Stimulated activated CD8-positive, alpha-beta memory T cell treated with anti-CD3 and anti-CD28 coated beads, Interleukin-4, amount 100 ng/mL, for 24 hours (primary cell): Measurements from ENCODE around the gene CTDSPL.
A peak's percentile ranks its signal among the peaks of the same experiment; 100 is the strongest.

Source experiments
- DNase-seq: peaks from one replicate; pipeline ENCODE4 v3.0.0-alpha.2; 2020; ENCODE audit warnings: low read depth

Gene CTDSPL

DNA sequence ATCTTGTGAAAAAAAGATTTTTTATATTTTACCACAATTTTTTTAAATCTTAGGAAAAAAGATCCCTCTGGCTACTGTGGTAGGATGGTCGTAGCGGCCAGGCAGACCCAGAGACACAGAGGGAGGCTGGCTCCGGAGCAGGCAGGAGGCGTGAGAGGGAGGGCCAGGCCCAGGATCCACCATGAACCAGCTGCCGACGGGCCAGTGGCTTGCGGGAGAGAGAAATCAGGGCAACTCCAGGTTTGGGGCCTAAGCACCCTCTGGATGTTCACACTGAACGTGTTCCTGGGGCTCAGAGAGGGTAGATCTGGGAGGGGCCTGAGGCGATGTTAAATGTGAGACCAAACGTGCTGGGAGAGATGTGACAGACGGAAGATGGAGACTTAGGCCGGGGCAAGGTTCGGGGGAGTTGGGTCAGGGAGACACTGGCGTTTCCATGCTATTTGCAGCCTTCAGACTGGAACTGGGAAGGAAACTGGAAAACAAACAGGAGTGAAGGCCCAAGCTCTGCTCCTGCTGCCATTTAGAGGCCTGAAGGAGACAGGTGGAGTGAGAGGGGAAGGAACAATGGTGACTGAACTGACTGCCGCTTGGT lies 127.3 kb downstream of the CTDSPL start:
- no peak for DNase-seq

DNA sequence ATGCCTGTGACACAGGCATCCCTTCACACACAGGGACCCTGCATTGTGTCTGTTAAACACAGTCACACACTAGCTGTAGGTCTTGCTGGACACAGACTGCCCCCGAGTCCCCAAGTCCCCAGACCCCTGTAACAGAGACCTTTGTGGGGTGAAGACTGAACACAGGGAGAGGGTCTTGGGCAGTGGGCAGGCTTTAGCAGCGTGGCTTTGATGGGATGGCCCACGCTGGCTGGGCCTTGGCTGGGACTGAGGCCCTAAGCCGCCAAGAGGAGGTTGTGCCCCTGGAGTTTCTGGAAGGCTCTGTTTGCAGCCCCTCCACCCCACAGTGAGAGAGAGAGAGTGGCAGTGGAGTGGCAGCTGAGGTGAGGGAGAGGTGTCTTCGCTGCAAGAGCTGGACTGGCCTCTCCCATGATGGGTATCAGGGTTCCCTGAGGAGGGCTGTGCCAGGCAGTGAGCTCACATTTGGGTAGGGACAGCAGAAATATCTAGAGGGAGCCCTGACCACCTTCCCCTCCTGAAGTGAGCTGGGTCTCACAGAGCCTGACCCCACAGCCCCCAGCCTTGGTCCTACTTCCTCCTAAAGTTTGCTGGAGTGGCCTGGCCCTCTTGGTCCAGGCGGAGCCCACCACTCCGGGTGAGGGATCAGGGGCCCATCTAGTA lies 128.3 kb downstream of the CTDSPL start:
- no peak for DNase-seq

DNA sequence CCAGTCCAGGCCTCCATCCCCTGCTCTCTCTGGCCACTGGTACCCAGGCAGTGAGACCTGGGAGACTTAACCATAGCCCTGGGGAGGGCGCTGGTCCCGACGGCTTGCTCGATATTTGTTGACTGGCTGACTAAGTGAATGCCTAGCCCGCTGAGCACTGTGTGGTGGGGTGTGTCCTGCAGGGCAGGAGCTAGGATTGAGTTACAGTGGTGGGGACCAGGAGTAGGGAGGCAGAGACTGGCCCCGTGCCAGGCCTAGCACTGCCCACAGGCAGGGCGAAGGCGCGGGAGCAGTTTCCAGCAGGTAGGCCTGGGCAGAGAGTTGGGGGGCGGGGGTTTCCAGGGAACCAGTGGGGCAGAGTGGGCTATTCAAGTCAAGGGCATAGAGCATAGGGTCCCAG lies 128.8 kb downstream of the CTDSPL start, which contains the start of gene VILL:
Gene VILL, plus strand, starts transcription at position 260 of the 400 bp plus-strand sequence. CDS start 2,887 bp downstream, outside the sequence.
- DNase-seq, result no peak

DNA sequence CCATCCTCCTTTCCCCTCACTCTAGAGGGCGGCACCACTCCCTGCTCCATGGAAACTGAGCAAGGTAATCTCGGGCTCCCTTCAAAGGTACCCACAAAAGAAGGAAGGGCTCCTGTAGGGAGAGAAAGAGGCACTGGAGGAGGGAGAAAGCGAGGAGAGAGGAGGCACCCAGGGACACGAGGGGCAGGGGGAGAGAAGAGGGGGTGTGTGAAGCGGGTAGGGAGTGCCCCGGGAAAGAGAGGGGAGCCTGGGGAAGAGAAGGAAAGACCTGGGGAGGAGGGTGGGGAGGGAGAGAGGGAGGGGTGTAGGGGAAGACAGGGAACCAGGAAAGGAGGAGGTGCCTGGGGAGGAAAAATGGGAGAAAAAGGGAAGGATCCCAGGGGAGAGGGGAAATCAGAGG lies 129.4 kb downstream of the CTDSPL start:
- DNase-seq, result no peak

DNA sequence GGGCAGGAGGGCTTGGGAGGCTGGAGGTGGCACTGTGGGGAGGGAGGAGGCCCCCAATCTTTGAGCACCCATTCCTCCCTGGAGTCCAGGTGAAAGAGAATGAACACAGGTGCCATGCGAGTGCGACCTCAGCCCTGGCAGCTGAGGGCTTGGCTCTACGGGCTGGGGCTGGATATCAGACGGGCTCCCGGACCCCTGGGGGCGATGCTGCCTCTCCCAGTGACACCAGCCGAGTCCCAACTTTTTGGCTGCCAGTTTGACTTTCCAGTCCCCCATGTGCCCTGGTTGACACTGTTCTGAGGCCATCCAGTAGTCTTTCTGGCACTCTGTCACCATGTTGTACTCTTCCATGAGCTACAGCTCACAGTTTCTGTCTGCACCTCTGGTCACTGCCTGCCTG lies 130.1 kb downstream of the CTDSPL start:
- no peak for DNase-seq

DNA sequence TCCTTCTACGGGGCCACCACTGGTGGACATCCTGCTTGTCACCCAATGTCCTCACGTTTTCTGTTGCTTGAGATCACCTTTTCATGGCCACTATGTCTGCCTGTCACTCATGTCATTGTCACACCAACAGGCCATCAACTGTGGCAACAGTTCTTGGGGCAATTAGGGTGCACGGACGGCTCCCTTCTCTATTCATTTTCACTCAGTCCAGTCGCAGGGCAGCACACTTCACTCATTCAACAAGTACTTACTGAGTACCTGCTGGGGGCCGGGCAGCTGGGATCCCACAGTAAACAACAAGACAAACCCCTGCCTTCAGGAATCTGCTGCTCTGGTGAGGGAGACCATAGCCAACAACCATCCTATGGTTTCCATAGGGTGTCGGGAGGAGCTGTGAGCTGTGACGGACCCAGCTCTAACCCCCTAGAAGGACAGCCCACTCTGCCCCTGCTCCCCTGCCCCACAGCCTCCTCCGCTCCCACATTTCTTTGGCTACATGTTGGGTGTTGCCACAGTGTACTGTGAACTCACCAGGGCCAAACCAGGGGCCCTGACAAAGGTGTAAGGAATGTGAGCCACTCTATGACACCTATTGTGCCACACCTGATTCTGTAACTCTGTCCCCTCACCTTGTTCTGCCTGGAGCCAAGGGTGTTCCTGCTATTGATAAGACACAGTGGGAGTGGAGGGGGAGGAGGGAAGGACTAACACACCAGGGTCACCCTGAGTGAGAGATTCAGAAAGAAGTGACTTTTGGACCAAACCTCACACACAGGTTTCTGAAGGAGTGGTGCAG lies 130.8 kb downstream of the CTDSPL start:
- no peak for DNase-seq

DNA sequence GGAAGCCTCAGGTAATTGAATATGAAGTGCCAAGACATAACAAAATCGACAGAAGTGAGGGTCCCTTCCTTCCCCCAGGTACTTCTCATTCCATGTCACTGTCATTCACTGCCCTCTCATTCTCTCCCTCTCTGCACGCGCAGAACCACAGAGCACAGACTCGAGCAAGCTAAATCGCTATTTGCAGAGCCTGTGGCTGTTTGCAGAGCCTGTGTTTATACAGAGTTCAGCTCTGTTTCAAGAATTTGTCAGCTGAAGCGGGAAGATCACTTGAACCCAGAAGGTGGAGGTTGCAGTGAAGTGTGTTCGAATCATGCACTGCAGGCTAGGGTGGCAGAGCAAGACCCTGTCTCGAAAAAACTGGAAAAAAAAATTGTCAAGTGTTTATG lies 131.4 kb downstream of the CTDSPL start:
- no peak for DNase-seq

DNA sequence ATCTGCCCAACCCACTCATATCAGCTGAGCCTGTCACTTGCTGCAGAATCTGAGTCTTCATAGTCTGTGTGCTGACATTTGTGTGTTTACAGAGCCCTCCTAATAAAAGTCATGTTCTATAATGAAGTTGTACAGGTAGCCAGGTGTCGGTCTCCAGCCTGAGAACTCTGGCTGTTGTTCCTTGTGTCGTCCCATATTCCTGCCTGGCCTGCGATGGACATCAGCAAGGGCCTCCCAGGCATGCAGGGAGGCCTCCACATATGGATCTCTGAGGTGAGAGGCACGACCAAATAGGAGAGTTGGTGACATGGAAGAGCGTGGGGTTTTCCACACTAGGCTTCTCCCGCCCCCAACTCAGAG lies 131.8 kb downstream of the CTDSPL start:
- DNase-seq, result no peak

DNA sequence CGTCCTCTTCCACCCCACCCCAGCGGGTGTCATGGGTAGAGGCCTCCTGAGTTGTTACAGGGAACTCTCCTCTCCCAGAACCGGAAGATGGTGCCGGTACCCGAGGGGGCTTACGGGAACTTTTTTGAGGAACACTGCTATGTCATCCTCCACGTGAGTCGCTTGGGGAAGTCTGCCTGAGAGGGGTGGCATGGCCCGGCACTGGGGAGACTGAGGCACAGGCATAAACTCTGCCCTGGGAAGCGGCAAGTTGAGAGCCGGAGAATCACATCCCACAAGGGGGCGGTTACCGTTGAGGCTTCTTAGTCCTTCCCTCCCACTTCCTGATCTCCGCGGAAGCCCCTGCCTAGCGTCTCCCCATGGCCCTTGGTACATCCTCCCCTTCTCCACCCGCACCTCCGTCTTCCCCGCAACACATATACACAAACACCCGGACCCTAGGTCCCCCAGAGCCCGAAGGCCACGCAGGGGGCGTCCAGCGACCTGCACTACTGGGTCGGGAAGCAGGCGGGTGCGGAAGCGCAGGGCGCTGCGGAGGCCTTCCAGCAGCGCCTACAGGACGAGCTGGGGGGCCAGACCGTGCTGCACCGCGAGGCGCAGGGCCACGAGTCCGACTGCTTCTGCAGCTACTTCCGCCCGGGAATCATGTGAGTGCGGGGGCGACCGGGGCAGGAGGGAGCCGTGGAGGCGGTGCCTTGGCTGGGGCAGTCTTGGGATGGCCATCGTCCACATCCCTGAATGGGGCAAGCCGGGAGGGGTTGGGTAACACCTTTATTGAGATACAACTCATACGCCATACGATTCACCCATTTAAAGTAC lies 132.3 kb downstream of the CTDSPL start:
- peak; percentile 63 for DNase-seq

DNA sequence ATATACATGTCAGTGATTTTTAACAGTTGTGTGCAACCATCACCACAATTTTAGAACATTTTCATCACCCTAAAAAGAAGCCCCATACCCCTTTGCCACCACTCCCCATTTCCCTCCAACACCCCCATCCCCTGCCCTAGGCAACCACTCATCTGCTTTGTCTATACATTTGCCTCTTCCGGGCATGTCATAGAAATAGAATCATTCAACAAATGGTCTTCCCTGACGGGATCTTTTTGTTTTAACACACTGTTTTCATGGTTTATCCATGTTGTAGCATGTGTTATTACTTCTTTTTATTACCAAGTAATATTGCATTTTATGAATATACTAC lies 132.9 kb downstream of the CTDSPL start:
- no peak for DNase-seq

DNA sequence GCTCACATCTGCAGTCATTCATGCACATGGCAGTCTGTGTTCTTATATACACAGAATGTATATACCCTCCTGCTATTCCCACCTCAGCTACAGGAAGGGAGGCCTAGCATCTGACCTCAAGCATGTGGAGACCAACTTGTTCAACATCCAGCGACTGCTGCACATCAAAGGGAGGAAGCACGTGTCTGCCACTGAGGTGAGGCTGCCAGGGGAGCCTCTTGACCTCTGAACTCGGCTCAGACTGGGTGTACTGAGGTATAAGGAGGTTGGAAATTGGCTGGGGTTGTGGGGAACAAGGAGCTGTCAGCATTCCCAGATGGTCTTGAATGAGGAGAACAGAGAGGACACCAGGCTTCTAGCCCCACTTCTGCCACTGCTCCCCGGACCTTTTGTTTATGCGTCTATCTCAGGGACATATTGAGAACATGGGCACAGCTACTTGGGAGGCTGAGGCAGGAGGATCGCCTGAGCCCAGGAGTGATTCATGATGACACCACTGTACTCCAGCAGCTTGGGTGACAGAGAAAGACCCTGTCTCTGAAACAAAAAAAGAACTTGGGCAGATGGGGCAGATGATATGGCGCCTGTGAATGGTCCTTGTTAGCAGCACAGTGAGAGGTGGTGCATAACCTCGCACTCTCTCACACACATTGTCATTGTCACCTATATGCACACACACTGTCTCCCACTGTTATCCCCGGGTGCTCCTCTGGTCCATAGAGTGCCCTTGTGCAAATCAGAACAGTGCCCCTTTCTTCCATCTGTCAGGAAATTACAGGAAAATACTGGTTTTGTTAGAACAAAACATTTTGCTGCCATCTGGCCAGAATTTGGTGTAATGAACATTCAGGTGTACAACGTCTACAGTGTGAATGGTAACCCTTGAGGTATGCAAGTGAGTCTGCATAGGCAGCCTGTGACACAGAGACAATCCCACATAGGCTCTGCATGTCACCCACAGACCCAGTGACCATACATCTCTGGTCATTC lies 134.3 kb downstream of the CTDSPL start:
- DNase-seq, result no peak

DNA sequence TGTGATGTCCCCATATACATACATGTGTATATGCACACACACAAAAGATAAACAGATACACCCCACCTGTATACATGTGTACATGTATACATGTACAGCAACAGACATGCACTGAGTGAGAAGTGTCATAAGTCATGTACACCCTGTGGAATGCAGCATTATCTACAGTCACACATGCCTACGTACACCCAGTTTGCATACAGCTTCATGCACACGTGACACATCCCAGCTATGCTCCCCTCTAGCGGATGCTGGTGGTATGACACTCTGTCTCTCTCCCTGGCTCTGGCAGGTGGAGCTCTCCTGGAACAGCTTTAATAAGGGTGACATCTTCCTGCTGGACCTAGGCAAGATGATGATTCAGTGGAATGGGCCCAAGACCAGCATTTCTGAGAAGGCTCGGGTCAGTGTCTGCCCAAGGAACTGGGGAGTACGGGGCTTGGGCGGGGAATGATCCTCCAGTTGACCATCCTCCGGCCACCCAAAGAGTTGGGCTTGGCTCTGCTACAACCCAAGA lies 135.2 kb downstream of the CTDSPL start:
- peak; percentile 77 for DNase-seq

DNA sequence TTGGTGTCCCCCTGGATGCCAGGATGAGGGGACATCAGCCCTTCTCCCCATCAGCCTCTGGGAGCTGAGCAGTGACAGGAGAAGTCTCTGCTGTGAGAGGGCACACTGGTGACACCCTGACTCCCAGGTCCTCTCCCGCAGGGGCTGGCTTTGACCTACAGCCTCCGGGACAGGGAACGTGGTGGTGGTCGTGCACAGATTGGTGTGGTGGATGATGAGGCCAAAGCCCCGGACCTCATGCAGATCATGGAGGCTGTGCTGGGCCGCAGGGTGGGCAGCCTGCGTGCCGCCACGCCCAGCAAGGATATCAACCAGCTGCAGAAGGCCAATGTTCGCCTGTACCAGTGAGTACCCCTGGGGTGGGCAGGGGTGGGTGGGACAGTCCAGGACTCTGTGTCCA lies 135.7 kb downstream of the CTDSPL start:
- no peak for DNase-seq

DNA sequence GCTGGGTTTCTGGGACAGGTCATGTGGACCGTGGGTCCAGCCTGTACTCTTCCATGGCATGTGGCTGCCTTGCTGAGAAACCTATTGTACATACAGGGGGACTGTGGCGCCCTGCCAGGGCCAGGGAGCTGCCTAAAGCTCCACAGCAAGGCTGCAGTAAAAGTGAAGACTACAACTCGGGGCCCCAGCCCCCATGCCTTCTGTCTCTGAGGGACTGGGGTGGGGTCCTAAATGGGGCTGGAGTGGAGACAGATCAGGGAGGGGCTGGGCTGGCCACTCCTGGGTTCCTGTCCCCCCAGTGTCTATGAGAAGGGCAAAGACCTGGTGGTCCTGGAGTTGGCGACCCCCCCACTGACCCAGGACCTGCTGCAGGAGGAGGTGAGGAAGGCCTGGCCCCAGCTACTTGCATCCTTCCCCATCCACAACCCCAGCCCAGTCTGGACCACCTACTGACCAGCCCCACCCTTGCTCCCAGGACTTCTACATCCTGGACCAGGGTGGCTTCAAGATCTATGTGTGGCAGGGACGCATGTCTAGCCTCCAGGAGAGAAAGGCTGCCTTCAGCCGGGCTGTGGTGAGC lies 136.2 kb downstream of the CTDSPL start:
- DNase-seq, result no peak

DNA sequence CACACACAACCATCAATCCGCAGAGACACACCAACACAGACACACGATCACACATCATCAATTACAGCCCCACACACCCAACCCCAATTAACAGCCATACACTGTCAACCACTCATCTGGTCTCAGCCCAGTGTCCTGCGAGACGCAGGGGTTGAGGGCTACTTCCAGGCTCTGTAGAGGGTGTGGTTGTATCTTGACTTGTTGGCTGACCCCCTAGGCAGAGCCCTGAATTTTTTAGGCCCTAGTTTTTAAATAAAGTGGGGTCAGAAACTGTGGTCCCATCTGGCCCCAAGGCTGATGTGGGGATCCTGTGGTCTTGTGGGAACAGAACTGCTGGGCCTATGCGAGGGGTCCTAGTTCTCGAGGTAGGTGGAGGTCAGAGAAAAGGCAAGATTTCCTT lies 138.2 kb downstream of the CTDSPL start:
- DNase-seq, result no peak

DNA sequence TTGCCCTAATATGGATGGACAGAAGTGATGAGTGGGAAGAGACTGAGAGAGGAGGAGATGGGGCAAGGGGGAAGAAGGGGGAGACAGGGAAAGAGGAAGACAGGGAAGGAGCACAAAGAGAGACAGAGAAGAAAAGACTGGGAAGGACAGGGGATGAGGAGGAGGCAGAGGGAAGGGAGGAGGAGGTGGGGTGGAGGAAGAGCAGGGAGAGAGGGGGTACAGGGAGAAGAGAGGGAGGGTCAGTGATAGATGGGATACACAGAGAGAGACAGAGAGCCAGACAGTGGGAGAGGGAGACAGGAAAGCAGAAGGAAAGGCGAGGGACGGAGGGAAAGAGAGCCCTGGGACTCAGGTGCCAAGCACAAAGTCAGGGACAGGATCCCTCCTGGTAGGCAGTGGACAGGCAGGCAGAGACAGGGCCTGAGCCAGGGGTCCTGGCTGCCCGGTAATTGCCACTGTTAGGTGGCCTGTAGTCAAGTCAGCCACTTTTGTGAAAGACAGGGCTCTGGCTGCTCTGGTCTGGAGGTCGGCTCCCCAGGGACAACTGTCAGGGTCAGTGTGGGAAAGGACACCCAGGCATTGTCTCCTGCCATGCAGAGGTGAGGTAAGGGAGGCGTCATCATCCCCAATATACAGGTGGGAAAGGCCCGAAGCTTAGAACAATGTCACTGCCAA lies 138.7 kb downstream of the CTDSPL start:
- DNase-seq, result no peak

DNA sequence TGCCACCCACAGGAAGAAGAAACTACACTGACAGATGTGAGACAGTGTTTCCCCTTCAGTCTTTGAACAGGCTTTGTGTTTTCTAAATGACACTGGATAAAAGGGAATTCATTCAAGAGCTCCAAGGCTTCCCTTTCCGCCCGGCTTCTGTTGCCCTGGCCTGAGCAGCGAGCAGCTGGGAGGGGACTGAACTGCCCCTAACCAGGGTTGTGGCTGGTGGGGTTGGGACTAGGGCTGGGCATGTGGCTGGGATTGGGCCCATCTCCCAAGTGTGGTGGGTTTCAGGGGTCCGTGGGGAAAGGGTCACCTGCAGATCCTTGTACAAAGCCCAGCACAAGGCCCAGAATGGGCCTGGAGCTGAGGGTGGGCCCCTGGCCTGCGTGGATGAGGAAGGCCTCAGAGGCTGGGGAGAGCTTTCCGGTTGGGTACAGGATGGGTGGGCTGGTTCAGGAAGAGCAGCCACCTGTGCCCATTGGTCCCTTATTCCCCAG lies 139.3 kb downstream of the CTDSPL start:
- no peak for DNase-seq

DNA sequence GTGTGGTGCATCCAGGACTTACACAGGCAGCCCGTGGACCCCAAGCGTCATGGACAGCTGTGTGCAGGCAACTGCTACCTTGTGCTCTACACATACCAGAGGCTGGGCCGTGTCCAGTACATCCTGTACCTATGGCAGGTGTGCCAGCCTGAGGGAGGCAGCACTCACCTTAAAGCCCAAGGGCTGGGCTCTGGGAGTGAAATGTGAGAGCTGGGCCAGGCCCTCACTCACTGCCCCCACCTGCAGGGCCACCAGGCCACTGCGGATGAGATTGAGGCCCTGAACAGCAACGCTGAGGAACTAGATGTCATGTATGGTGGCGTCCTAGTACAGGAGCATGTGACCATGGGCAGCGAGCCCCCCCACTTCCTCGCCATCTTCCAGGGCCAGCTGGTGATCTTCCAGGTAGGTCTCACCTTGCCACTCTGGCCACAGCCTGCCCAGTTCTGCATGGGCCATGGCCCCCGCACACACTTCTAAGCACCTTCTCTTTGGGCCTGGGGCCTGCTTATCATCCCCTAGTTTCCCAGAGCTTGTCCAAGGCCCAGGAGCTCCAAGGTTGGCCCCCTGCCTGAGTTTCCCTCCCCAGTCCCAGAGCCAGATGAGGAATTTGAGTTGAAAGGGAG lies 139.9 kb downstream of the CTDSPL start:
- DNase-seq, result no peak

DNA sequence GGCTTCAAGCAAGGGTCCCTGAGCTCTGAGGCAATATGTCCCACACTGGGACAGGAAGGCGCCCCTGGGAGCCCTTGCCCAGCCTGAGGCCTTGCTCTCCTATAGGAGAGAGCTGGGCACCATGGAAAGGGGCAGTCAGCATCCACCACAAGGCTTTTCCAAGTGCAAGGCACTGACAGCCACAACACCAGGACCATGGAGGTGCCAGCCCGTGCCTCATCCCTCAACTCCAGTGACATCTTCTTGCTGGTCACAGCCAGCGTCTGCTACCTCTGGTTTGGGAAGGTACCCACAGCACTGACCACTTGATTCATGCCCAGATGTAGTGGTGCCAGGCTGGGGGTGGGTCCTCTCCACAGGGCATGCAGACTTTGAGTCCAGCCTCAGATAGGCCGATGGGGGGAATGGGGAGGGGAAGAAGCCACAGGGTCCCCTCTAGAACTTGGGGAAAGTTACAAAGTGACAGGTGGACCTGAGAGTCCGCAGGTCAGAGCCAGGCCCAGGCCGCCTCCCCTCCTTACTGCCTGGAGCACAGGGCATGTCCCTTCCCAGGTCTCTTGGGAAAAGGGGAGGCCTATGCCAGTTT lies 140.7 kb downstream of the CTDSPL start:
- no peak for DNase-seq
